NCI-H524 (cell line): ENCODE measurements around the gene OPTN.

Source experiments
- DNase-seq, 2 experiments: peaks; one replicate each; lab custom pipeline; 2025; lab: John Stamatoyannopoulos, UW

OPTN gene

GRCh38 chr10:13184276-13184675, 84.3 kb downstream of the OPTN start:
- no peak for DNase-seq

GRCh38 chr10:13184730-13185514, 85.0 kb downstream of the OPTN start:
- no peak for DNase-seq

GRCh38 chr10:13187135-13187534, 87.2 kb downstream of the OPTN start:
- DNase-seq: no peak
